ENCODE results near the gene GYS1.
"Not testable (repeated sequence)": the region's sequence is repeated elsewhere in the genome, so short reads cannot be mapped to it uniquely, and the experiment has no call there.

Gene GYS1

GRCh38 chr19:48922548-48923490, 70.3 kb downstream of the GYS1 start:
- in situ Hi-C loops (cut with MboI; ENCODE audit: low pct_unique_long_range_greater_than_20kb, low sequenced_read_pairs) = no loop called here
- no peak for DNase-seq

GRCh38 chr19:48921721-48922500, 71.2 kb downstream of the GYS1 start:
- no peak for DNase-seq
- in situ Hi-C loops (cut with MboI; ENCODE audit: low pct_unique_long_range_greater_than_20kb, low sequenced_read_pairs) = no loop called here

- in situ Hi-C loops (cut with MboI; ENCODE audit: low pct_unique_long_range_greater_than_20kb, low sequenced_read_pairs) = no loop called here
- no peak for DNase-seq
Observed at GRCh38 chr19:48920949-48921348, 72.2 kb downstream of the GYS1 start.

- DNase-seq; in situ Hi-C loops (cut with MboI; ENCODE audit: low pct_unique_long_range_greater_than_20kb, low sequenced_read_pairs): not testable (repeated sequence)
Observed at GRCh38 chr19:48919271-48919670, 73.8 kb downstream of the GYS1 start.

GRCh38 chr19:48918801-48919247, 74.3 kb downstream of the GYS1 start:
- peak; percentile 30 for DNase-seq
- in situ Hi-C loops (cut with MboI; ENCODE audit: low pct_unique_long_range_greater_than_20kb, low sequenced_read_pairs) = no loop called here

Measured in KBM-7 (cell line).